GM12892 (cell line): ENCODE measurements around the gene SGCD.

Source experiments
- DNase-seq: peaks from one replicate; pipeline ENCODE4 v3.0.0; 2011; ENCODE audit not compliant: insufficient read length
- FAIRE-seq: peaks from 2 replicates; lab custom pipeline; 2011; peaks lifted over from hg19 to GRCh38; lab: Jason Lieb, UNC
- POLR2A ChIP-seq: IDR thresholded peaks from 2 replicates; pipeline ENCODE4 v1.6.1; 2011; ENCODE audit warnings: low read depth, low read length, control low read depth
- POLR2AphosphoS5 ChIP-seq: IDR thresholded peaks from 2 replicates; pipeline ENCODE4 v1.6.1; 2011; ENCODE audit warnings: low read depth, low read length, control low read depth
- TAF1 ChIP-seq: IDR thresholded peaks from 2 replicates; pipeline ENCODE4 v1.6.1; 2011; ENCODE audit warnings: low read depth, mild to moderate bottlenecking, control low read depth, low read length, borderline replicate concordance

The SGCD gene

GRCh38 chr5:156686380-156686779 lies 359.4 kb downstream of the SGCD start:
- TF ChIP-seq TAF1 (no peak), POLR2AphosphoS5 (no peak), POLR2A (no peak)
- no peak for FAIRE-seq
- DNase-seq: no peak

GRCh38 chr5:156686796-156687195 lies 359.8 kb downstream of the SGCD start:
- TF ChIP-seq POLR2A (no peak), TAF1 (no peak), POLR2AphosphoS5 (no peak)
- FAIRE-seq: no peak
- no peak for DNase-seq

GRCh38 chr5:156687514-156687913 lies 360.6 kb downstream of the SGCD start:
- no peak for FAIRE-seq
- TF ChIP-seq TAF1: no peak
- no peak for TF ChIP-seq POLR2A
- no peak for TF ChIP-seq POLR2AphosphoS5
- DNase-seq: no peak

- FAIRE-seq (no peak), DNase-seq (no peak)
- TF ChIP-seq TAF1 (no peak), POLR2AphosphoS5 (no peak), POLR2A (no peak)
These were observed 364.6 kb downstream of the SGCD start for GRCh38 chr5:156691572-156691971.

DNA sequence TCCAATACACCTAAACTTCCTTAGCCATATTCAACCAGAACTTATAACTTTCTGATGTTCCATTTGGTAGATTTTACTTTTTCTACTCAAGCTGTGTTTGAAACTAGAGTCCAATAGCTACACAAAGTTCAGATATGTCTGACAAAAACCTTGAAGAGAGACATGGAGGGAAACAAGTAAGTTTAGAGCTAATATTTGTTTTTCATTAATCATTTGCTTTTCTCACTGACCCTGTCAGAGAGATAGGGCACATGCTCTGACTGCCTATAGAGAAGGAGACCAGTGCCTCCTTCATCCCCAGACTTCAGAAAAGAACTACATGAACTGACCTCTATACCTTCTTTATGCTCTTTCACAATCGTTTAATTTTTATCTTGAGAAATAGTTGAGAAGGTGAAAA lies 366.1 kb downstream of the SGCD start:
- TF ChIP-seq POLR2A: no peak
- TF ChIP-seq POLR2AphosphoS5: no peak
- no peak for TF ChIP-seq TAF1
- DNase-seq (no peak), FAIRE-seq (no peak)

GRCh38 chr5:156694598-156694997 lies 367.6 kb downstream of the SGCD start:
- DNase-seq (no peak), FAIRE-seq (no peak)
- no peak for TF ChIP-seq POLR2A
- no peak for TF ChIP-seq POLR2AphosphoS5
- TF ChIP-seq TAF1: no peak

DNA sequence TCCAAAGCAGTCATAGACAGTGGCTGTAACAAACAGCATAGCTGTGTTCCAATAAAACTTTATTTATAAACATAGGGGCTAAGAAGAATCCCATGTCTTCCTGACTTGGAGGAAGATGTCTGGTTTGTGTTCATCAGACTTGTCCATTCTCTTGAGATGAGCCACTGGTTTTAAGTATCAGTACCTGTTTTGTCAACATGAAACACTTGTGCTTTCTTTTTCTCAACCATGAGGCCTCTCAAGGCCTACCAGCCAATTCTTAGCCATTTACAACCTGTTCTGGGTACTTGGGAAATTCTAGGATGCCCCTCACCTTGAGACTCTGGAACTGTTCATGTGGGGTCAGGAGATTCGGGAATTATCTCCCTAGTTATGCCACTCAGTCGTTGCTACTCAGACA lies 368.8 kb downstream of the SGCD start:
- DNase-seq (no peak), FAIRE-seq (no peak)
- TF ChIP-seq POLR2AphosphoS5 (no peak), POLR2A (no peak), TAF1 (no peak)

GRCh38 chr5:156698323-156698722 lies 371.4 kb downstream of the SGCD start:
- DNase-seq (no peak), FAIRE-seq (no peak)
- no peak for TF ChIP-seq POLR2A
- TF ChIP-seq TAF1: no peak
- TF ChIP-seq POLR2AphosphoS5: no peak

- TF ChIP-seq POLR2A (no peak), TAF1 (no peak), POLR2AphosphoS5 (no peak)
- FAIRE-seq: no peak
- no peak for DNase-seq
These were observed 372.2 kb downstream of the SGCD start for GRCh38 chr5:156699147-156699546.

- no peak for TF ChIP-seq TAF1
- TF ChIP-seq POLR2A: no peak
- TF ChIP-seq POLR2AphosphoS5: no peak
- FAIRE-seq (no peak), DNase-seq (no peak)
These were observed 377.2 kb downstream of the SGCD start for GRCh38 chr5:156704139-156704538.

GRCh38 chr5:156706631-156707030 lies 379.7 kb downstream of the SGCD start:
- FAIRE-seq: no peak
- DNase-seq: no peak
- TF ChIP-seq TAF1: no peak
- no peak for TF ChIP-seq POLR2A
- no peak for TF ChIP-seq POLR2AphosphoS5

DNA sequence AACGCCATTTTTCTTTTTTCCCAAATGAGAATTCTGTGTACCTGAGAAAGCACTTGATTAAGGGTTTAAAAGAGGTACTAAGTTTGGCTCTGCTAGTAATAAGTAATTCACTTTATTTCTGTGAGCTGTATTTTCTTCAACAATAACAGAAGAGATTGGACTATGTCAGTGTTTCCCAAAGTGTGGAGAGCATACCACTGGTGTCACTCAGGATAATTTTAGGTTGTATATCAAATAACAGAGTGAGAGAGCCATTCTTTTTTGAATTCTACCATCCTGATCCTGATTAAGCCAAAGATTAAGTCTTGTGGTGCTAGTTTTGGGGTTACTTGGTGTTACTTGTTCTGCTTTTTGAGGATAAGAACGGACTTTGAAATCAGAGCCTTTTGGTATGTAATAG lies 380.8 kb downstream of the SGCD start:
- FAIRE-seq: no peak
- no peak for TF ChIP-seq TAF1
- no peak for TF ChIP-seq POLR2AphosphoS5
- TF ChIP-seq POLR2A: no peak

More for the DNA sequence above, 380.8 kb downstream of the SGCD start:
- no peak for DNase-seq
